ENCODE results near the gene UFD1.

DNA sequence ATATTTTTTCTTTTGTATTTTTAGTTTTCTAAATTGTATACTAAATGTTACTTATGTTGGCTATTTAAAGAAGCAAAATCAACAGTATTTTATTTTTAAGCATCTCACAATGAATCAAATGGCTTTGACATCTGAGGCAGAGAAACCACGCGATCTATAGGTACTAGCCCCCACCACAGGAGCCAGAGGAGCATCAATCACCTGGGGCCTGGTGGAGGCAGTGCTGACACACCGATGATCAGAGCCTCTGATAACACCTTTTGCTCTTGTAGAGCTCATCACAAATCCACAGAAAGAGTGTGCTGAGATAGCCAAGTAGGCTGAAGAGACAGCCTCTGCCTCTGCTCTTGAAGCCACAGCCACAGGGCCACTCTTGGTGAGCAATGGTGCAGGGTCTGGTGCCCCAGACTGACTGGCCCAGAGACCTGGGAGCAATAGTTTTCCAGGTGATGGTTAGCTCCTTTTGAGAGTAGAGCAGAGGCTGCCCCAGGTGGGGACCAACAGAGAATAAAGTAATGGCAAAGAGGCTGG, 72.6 kb downstream of the UFD1 start:
- TF ChIP-seq, protein P1, sequence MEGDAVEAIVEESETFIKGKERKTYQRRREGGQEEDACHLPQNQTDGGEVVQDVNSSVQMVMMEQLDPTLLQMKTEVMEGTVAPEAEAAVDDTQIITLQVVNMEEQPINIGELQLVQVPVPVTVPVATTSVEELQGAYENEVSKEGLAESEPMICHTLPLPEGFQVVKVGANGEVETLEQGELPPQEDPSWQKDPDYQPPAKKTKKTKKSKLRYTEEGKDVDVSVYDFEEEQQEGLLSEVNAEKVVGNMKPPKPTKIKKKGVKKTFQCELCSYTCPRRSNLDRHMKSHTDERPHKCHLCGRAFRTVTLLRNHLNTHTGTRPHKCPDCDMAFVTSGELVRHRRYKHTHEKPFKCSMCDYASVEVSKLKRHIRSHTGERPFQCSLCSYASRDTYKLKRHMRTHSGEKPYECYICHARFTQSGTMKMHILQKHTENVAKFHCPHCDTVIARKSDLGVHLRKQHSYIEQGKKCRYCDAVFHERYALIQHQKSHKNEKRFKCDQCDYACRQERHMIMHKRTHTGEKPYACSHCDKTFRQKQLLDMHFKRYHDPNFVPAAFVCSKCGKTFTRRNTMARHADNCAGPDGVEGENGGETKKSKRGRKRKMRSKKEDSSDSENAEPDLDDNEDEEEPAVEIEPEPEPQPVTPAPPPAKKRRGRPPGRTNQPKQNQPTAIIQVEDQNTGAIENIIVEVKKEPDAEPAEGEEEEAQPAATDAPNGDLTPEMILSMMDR (conservative IDR thresholded peaks at IDR 0.05 in 1 of 2, IDR thresholded peaks at IDR 0.05 in 1 of 2; ENCODE audit: low read depth in 1 of 2, low read length in 2 of 2) = no peak
- TF ChIP-seq EZH2 (IDR thresholded peaks at IDR 0.05; ENCODE audit: low read length, missing control alignments) = no peak

All from fibroblast of lung (primary cell).